ENCODE measurements around the gene ZGPAT.
"Not testable (repeated sequence)": the region's sequence is repeated elsewhere in the genome, so short reads cannot be mapped to it uniquely, and the experiment has no call there.

ZGPAT gene, protein sequence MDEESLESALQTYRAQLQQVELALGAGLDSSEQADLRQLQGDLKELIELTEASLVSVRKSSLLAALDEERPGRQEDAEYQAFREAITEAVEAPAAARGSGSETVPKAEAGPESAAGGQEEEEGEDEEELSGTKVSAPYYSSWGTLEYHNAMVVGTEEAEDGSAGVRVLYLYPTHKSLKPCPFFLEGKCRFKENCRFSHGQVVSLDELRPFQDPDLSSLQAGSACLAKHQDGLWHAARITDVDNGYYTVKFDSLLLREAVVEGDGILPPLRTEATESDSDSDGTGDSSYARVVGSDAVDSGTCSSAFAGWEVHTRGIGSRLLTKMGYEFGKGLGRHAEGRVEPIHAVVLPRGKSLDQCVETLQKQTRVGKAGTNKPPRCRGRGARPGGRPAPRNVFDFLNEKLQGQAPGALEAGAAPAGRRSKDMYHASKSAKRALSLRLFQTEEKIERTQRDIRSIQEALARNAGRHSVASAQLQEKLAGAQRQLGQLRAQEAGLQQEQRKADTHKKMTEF

DNA sequence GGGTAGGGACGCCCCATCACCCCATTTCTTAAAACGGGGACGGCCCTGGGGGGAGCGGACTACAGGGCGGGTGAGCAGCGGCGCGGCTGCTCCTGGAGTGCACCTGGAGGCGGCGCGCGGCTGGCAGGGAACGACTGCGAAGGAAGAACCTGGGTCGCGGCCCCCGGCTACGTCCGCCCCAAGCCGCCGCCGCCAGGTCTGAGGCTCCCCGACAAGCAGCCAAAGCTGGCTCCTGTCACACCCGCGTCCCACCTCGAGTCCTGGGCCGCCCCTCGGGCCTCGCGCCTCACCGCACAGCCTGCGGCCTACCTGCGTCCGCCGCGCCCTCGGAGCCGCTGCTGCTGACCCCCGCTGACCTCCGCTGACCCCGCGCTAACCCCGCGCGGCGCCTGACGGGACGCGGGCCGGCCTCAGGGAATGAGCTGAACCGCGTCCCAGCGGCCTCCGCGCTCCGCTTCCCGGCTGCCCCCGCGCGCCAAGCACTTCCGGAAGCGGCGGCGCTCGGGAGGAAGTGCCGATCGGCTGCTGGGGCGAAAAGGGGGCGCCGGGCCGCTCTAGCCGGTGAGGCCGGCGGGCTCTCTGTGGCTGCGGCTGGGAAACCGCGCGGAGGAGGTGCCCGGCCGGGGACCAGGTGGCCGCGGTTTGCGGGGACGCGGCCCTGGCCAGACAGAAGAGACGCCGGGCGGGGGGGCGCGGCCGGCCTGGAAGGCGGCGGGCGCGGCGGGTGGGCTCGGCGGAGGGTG lies at the start of gene ZGPAT, which contains the start of gene ARFRP1:
ZGPAT (plus strand) TSS at position 482 of the 743 bp plus-strand sequence. CDS start 542 bp downstream, outside the sequence.
ARFRP1 (minus strand) TSS at position 419 of the 743 bp plus-strand sequence. CDS start 885 bp downstream, outside the sequence.
- peak; percentile 80 for DNase-seq

DNA sequence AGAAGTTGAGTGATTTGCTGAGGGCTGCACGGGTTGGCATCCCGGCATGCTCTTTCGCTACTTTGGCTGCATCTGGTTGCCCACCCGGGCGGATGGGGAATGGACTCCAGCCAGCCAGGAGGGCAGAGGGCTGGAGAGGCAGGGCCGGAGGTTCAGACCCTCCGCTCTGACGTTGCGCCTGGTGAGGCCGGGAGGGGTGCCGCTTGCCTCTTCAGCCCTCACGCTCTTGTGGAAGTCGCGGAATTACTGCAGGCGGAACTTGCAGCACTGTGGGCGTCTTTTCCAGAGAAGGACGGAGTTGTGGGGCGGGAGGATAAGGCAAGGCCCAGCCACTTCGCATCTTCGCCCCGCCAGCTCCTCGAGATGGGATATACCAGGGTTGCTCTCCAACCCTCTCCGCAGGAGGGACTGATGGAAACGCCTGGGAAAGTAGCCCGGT lies 49.1 kb upstream of the ZGPAT start:
- no peak for DNase-seq

- no peak for DNase-seq
Measured at GRCh38 chr20:63659370-63659769, 48.5 kb upstream of the ZGPAT start.

DNA sequence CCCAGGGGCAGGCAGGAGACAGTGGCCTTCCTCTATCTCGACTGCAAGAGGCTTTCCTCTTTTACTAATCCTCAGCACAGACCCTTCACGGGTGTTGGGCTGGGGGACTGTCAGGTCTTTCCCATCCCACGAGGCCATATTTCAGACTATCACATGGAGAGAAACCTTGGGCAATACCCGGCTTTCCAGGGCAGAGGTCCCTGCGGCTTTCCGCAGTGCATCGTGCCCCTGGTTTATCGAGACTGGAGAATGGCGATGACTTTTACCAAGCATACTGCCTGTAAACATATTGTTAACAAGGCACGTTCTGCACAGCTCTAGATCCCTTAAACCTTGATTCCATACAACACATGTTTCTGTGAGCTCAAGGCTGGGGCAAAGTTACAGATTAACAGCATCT lies 47.7 kb upstream of the ZGPAT start:
- DNase-seq: not testable (repeated sequence)

- DNase-seq: no peak
Measured at GRCh38 chr20:63660622-63661021, 47.2 kb upstream of the ZGPAT start.

DNA sequence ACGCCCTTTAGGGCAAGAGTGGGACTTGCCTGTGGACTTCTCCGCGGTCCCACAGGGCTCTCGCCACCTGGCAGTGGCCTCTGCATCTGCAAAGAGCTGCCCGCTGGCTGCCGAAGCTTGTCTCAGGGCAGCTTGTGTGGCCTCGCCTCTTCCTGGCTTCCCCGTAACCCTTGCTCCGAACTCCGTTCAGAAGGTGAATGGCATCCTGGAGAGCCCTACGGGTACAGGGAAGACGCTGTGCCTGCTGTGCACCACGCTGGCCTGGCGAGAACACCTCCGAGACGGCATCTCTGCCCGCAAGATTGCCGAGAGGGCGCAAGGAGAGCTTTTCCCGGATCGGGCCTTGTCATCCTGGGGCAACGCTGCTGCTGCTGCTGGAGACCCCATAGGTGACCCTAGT lies 46.7 kb upstream of the ZGPAT start:
- no peak for DNase-seq

DNA sequence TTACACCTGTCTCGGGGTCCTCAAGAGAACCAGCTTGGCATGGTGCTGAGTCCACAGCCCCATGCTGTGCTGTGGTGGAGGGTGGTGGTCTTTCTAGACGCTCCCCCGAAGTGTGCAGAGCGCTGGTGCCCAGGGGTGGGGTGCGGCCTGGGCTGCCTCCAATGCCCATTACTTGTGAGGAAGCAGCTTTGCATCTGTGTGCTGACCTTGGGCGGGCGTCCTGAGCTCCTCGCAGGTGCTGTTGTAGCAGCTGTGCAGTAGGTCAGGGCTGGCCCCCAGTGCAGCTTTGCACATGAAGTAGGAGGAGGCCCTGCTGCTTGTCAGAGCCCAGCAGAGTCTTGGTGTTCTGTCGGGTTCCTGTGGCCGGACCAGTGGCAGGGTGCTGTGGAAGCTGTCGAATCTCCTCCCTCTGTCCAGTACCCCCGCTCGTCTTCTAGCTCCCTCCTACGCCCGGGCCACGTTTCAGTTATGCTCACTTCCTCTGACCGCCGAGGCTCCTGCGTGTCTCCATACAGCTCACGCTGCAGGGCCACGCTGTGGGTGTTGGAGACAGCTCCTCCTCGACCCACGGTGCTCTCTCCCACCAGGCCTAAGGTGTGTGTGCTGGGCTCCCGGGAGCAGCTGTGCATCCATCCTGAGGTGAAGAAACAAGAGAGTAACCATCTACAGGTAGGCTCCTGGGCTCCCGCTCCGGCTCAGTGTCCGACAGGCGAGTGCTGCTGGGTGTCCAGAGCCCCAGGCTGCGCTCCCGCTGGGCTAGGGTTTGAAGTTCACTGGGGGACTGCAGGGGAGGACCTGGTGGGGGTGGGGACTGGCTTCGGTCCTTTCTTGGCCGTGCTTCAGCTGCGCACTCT lies 45.7 kb upstream of the ZGPAT start:
- no peak for DNase-seq

DNA sequence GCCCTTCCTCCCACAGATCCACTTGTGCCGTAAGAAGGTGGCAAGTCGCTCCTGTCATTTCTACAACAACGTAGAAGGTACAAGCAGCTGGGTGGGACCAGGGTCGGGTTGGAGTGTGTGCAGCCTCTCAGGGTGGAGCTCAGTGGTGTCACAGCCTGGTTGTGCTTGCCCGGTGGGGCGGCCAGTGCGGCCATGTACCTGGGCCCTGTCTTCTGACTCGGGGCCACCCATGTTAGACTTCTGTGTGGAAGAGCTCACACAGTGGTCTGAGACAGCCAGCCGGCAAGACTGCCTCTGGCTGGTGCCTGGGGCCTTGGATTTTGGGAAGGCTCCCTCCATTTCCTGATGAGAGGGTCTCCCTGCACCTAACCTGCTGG lies 45.0 kb upstream of the ZGPAT start:
- DNase-seq: no peak

- DNase-seq: no peak
Measured at GRCh38 chr20:63663332-63664066, 44.3 kb upstream of the ZGPAT start.

DNA sequence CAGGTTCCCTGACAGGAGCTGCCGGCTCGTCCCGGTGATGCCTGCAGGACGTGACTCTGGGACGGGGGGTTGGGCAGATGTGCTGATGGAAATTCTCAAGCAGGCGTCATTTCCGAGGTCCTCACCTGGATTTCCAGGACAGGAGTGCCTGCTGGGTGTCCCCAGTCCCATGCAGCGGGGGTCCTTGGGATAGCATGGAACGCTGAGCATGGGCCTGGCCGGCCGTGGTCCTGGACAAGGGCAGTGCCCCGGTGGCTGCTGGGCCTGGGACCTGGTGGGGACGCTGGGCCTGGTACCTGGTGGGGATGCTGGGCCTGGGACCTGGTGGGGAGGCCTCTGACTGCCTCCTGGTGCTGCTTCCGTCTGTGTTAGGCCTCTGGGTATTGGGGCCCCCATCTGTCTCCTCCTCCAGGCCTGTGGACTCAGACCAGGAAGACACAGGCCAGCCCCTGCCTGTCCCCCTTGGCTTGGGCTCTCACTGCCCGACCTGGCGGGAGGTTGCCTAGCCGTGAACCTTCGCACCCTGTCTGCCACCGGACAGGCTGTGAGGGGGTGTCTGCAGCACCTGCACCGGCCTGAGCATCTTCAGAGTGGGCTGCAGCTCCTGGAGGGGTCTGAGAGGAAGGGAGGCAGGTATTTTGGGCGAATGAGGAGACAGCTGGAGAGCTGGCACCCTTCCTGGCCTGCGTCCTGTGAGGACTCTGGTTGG lies 43.5 kb upstream of the ZGPAT start:
- no peak for DNase-seq

GRCh38 chr20:63664861-63665594 lies 42.8 kb upstream of the ZGPAT start:
- DNase-seq: no peak

DNA sequence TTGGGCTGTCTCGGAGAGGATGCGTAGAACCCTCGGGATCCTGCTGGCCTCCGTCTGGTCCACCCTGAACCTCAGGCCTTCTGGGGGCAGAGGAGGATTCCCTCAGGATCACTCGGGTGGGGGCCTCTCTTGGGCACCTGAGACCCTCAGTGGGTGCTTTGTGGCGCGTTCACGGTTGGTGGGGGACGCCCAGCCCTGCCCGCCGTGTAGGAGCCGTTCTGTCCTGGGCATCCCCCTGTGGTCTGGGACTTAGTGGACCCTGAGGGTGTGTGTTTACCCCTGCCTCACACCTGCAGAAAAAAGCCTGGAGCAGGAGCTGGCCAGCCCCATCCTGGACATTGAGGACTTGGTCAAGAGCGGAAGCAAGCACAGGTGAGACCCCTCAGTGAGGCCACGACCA lies 42.1 kb upstream of the ZGPAT start:
- DNase-seq: no peak

DNA sequence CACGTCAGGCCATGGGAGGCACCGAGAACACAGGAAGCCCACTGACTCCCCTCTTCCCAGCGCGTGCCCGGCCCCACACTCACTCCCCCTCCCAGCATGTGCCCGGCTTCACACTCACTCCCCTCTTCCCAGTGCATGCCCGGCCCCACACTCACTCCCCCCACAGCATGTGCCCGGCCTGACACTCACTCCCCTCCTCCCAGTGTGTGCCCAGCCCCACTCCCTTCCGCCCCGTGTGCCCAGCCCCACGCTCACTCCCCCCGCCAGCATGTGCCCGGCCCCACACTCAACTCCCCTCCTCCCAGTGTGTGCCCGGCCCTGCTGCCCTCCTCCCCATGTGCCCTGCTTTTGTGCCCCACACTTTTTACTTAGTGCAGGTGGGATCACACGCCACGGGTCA lies 40.0 kb upstream of the ZGPAT start:
- DNase-seq: no peak

DNA sequence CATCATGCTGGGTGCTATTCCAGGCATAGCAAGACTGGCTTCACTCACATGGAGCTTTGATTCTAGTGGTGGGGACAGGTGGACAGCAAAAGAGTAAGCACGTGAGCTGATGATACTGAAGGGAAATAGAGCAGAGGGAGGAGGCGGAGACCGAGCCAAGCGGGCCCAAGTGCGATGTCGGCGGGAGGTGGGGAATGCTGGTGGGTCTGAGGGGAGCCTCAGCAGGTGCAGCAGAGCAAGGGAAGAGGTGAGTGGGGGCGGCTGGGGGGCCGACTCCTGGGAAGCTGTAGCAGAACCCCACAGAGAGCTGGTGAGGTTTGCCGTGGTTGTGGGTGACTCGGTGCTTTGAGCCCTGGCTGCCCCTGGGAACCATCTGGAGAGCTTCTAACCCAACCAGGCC lies 39.5 kb upstream of the ZGPAT start:
- no peak for DNase-seq

DNA sequence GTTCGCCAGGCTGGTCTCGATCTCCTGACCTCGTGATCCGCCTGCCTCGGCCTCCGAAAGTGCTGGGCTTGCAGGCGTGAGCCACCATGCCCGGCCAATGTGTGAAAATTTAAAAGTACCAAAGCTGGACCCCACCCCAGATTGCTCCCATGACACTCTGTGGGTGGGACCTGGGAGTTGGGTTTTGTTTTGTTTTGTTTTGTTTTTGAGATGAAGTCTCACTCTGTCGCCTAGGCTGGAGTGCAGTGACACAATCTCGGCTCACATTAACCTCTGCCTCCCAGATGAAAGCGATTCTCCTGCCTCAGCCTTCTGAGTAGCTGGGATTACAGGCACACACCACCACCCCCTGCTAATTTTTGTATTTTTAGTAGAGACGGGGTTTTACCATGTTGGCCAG lies 36.1 kb upstream of the ZGPAT start:
- DNase-seq: not testable (repeated sequence)

DNA sequence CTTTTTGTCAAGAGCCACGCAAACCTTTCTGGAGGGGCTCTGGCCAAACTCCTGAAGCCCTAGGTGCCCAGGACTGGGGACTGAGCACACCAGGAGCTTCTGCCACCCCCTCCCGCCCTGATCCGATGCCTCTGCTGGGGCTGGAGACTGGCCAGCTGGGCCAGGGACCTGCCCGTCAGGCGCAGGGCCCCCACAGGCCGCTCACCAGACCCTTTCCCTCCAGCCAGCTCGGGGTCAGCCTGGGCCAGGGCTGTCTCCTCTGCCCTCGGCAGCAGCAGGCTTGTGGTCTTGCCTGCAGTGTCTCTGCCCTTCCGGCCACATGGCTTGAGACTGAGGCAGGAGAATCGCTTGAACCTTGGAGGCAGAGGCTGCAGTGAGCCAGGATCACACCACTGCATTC lies 35.2 kb upstream of the ZGPAT start:
- DNase-seq: no peak

GRCh38 chr20:63673951-63674350 lies 33.9 kb upstream of the ZGPAT start:
- DNase-seq: no peak

- DNase-seq: no peak
Measured at GRCh38 chr20:63675681-63676368, 32.0 kb upstream of the ZGPAT start.

GRCh38 chr20:63678071-63678470 lies 29.8 kb upstream of the ZGPAT start:
- no peak for DNase-seq

All from NCI-H1092 (cell line).